Measurements from ENCODE around the gene SLC47A1. TPM values are rescaled to one million over a fixed set of nuclear protein-coding genes. Genes with fewer than 3 reads are reported as not detected.

The SLC47A1 gene
- total RNA-seq, 1 experiment from 2014 or later: 16.1 TPM

DNA sequence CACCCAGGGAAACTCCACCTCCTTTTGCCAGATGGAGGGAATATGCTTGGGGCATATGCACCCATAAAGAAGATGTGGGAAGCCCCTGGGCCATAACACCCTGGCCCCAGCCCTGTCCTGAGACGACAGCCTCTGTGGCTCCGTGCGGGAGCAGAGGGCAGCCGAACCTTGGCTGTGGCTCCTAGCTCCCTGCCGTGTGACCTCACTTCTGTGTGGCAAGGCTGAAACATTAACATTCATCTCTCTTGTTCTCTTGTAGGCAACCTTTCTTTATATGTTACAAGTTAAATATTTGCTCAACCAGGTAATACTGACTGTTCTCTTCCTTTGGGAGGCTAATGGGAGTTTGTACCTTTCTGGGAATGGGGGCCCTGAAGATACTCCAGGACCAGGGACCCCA lies 17.5 kb downstream of the SLC47A1 start:
- POLR2A ChIA-PET: no interaction called here
- Histone ChIP-seq H3K4me3 (ENCODE audit: low read depth in 2 of 2, low read length in 2 of 2) (no peak overlapping the region), H3K36me3 (ENCODE audit: control insufficient read depth, insufficient read depth, low read length) (no peaks in the 10 kb centered on the region), H3K27me3 (ENCODE audit: control insufficient read depth, insufficient read depth, low read length) (no peaks in the 10 kb centered on the region), H3K27ac (ENCODE audit: low read length) (no peak overlapping the region), H3K4me1 (ENCODE audit: control insufficient read depth, insufficient read depth, low read length) (no peaks in the 10 kb centered on the region), H3K9me3 (ENCODE audit: control insufficient read depth, insufficient read depth, low read depth, low read length) (no peaks in the 10 kb centered on the region)
- no peak for ATAC-seq
- no TSS peak for BruUV-seq (replicated peaks)
- in situ Hi-C loops (cut with HindIII; ENCODE audit: low pct_unique_long_range_greater_than_20kb, low sequenced_read_pairs) (no loop called here), intact Hi-C loops (cut with micrococcal nuclease; ENCODE audit: unreplicated experiment) (no loop called here)
- CTCF ChIA-PET: no interaction called here
- DNase-seq (ENCODE audit: low read depth, low spot score): no peak
- TF ChIP-seq POLR2AphosphoS5 (IDR thresholded peaks at IDR 0.05; ENCODE audit: low read depth, low read length): no peak
- TF ChIP-seq TCF7L2 (IDR thresholded peaks at IDR 0.05; ENCODE audit: low read depth, low read length): no peak
- TF ChIP-seq, protein P1, sequence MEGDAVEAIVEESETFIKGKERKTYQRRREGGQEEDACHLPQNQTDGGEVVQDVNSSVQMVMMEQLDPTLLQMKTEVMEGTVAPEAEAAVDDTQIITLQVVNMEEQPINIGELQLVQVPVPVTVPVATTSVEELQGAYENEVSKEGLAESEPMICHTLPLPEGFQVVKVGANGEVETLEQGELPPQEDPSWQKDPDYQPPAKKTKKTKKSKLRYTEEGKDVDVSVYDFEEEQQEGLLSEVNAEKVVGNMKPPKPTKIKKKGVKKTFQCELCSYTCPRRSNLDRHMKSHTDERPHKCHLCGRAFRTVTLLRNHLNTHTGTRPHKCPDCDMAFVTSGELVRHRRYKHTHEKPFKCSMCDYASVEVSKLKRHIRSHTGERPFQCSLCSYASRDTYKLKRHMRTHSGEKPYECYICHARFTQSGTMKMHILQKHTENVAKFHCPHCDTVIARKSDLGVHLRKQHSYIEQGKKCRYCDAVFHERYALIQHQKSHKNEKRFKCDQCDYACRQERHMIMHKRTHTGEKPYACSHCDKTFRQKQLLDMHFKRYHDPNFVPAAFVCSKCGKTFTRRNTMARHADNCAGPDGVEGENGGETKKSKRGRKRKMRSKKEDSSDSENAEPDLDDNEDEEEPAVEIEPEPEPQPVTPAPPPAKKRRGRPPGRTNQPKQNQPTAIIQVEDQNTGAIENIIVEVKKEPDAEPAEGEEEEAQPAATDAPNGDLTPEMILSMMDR (IDR thresholded peaks at IDR 0.05): no peak
- TF ChIP-seq SIN3A (IDR thresholded peaks at IDR 0.05; ENCODE audit: borderline replicate concordance, insufficient read depth, low read depth, low read length): no peak
- TF ChIP-seq, protein P2, sequence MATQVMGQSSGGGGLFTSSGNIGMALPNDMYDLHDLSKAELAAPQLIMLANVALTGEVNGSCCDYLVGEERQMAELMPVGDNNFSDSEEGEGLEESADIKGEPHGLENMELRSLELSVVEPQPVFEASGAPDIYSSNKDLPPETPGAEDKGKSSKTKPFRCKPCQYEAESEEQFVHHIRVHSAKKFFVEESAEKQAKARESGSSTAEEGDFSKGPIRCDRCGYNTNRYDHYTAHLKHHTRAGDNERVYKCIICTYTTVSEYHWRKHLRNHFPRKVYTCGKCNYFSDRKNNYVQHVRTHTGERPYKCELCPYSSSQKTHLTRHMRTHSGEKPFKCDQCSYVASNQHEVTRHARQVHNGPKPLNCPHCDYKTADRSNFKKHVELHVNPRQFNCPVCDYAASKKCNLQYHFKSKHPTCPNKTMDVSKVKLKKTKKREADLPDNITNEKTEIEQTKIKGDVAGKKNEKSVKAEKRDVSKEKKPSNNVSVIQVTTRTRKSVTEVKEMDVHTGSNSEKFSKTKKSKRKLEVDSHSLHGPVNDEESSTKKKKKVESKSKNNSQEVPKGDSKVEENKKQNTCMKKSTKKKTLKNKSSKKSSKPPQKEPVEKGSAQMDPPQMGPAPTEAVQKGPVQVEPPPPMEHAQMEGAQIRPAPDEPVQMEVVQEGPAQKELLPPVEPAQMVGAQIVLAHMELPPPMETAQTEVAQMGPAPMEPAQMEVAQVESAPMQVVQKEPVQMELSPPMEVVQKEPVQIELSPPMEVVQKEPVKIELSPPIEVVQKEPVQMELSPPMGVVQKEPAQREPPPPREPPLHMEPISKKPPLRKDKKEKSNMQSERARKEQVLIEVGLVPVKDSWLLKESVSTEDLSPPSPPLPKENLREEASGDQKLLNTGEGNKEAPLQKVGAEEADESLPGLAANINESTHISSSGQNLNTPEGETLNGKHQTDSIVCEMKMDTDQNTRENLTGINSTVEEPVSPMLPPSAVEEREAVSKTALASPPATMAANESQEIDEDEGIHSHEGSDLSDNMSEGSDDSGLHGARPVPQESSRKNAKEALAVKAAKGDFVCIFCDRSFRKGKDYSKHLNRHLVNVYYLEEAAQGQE (IDR thresholded peaks at IDR 0.05; ENCODE audit: insufficient read depth in 1 of 2, low read depth in 2 of 2, low read length in 1 of 2): no peak

DNA sequence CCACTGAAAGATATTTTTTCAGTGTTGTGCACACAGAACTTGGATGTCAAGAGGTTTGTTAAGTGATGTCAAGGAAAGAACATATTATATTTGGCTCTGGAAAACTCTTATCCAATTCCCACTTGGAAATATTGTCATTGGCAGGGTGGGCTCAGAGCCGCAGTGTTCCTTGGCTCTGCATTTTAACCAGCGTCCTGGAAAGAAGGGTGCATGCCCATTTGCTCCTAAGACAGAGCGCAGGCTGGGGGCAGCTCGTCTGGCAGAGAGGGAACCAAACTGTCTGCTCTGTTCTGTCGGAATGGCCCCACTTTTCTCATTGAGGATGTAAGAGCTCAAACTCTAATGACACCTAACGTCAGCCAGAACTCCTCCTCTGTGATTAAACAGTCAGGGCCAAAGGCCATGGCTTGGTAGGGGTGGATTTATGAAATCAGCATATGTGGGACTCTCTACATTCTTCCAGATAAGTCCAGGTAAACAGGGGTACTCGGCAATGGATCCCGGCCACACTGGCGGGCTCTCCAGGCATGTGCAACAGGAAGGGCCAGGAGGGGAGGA lies 18.0 kb downstream of the SLC47A1 start:
- DNase-seq (ENCODE audit: low read depth, low spot score) (no peak), ATAC-seq (no peak)
- Histone ChIP-seq H3K4me1 (ENCODE audit: control insufficient read depth, insufficient read depth, low read length) (no peaks in the 10 kb centered on the region), H3K4me3 (ENCODE audit: low read depth in 2 of 2, low read length in 2 of 2) (no peak overlapping the region), H3K27me3 (ENCODE audit: control insufficient read depth, insufficient read depth, low read length) (no peaks in the 10 kb centered on the region), H3K27ac (ENCODE audit: low read length) (no peak overlapping the region), H3K36me3 (ENCODE audit: control insufficient read depth, insufficient read depth, low read length) (no peaks in the 10 kb centered on the region), H3K9me3 (ENCODE audit: control insufficient read depth, insufficient read depth, low read depth, low read length) (no peaks in the 10 kb centered on the region)
- TF ChIP-seq TCF7L2 (IDR thresholded peaks at IDR 0.05; ENCODE audit: low read depth, low read length): no peak
- TF ChIP-seq POLR2AphosphoS5 (IDR thresholded peaks at IDR 0.05; ENCODE audit: low read depth, low read length): no peak
- TF ChIP-seq, protein P1 (IDR thresholded peaks at IDR 0.05): no peak
- no peak for TF ChIP-seq SIN3A (IDR thresholded peaks at IDR 0.05; ENCODE audit: borderline replicate concordance, insufficient read depth, low read depth, low read length)
- TF ChIP-seq, protein P2 (IDR thresholded peaks at IDR 0.05; ENCODE audit: insufficient read depth in 1 of 2, low read depth in 2 of 2, low read length in 1 of 2): no peak
- no TSS peak for BruUV-seq (replicated peaks)
- ChIA-PET CTCF (no interaction called here), POLR2A (no interaction called here)
- intact Hi-C loops (cut with micrococcal nuclease; ENCODE audit: unreplicated experiment): no loop called here
- in situ Hi-C loops (cut with HindIII; ENCODE audit: low pct_unique_long_range_greater_than_20kb, low sequenced_read_pairs): no loop called here
